ENCODE results near the gene TEKT3.

The TEKT3 gene

DNA sequence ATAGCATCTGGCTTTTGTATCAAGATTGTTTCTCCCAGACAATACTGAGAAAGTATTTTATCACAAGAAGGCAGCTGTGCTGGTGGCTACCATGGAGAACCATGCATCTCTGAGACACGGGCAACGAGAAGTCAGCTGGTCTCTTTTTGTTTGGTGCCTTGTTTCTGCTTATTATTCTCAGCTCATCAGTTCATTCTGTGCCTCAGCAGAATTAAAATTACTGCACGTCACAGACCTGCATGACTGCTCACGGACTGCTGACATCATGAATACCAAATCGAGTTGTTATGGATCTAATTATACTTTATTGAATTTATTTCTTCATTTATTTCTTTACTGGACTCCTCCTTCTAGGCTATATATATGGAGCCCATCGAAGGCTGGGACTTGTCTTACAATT is 57.3 kb downstream of the TEKT3 start:
- TF ChIP-seq, protein P1, sequence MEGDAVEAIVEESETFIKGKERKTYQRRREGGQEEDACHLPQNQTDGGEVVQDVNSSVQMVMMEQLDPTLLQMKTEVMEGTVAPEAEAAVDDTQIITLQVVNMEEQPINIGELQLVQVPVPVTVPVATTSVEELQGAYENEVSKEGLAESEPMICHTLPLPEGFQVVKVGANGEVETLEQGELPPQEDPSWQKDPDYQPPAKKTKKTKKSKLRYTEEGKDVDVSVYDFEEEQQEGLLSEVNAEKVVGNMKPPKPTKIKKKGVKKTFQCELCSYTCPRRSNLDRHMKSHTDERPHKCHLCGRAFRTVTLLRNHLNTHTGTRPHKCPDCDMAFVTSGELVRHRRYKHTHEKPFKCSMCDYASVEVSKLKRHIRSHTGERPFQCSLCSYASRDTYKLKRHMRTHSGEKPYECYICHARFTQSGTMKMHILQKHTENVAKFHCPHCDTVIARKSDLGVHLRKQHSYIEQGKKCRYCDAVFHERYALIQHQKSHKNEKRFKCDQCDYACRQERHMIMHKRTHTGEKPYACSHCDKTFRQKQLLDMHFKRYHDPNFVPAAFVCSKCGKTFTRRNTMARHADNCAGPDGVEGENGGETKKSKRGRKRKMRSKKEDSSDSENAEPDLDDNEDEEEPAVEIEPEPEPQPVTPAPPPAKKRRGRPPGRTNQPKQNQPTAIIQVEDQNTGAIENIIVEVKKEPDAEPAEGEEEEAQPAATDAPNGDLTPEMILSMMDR (IDR thresholded peaks at IDR 0.05; ENCODE audit: low read depth, low read length, missing control alignments): no peak
- DNase-seq (ENCODE audit: extremely low read depth, low read depth): no peak

DNA sequence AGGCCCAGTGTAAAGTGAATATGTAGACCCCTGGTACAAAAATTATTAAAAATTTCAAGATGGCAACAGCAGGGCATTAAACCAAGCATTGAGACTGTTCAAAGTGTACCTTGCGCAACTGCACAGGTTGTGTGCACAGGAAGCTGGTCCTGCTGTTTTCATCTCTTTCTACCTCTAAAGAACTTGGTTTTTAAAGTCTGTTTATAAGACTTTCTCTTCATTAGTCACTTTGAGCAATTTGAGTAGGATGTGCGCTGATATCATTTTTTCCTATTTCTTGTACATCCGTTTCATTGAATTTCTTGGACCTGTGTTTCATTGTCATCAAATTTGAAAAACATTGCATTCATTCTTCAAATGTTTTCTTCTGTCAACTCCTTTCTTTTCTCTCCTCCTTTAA is 59.5 kb downstream of the TEKT3 start:
- TF ChIP-seq, protein P1 (IDR thresholded peaks at IDR 0.05; ENCODE audit: low read depth, low read length, missing control alignments): no peak
- no peak overlapping the region for H3K4me3 ChIP-seq (replicated peaks; ENCODE audit: low read depth, low read length)
- no peak for DNase-seq (ENCODE audit: extremely low read depth, low read depth)

More for the DNA sequence above, 57.3 kb downstream of the TEKT3 start:
- no peak overlapping the region for H3K4me3 ChIP-seq (replicated peaks; ENCODE audit: low read depth, low read length)

DNA sequence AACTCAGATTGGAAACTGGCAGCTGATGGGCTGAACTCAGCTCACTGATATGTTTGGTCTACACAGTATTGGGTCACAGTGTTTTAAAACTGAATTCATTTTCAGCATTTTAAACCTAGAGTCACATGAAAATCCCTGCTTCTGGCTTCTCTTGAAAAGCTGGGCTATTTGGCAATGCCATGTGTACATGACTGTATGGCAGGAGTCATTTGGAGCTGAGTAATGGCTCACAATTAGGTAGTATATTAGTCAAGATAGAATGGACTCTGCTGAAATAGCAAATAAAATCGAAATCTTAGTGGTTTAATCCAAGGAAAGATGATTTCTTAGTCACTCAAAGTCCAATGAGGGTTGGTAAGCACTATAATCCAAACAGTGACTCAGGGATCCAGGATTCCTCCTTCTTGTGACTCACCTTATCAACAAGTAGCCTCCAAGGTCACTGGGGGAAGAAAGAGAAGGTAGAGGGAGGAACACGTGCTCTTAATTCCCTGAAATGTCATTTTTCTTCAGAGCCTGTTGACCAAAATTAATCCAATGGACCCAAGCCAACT is 62.4 kb downstream of the TEKT3 start:
- DNase-seq (ENCODE audit: extremely low read depth, low read depth): no peak
- TF ChIP-seq, protein P1 (IDR thresholded peaks at IDR 0.05; ENCODE audit: low read depth, low read length, missing control alignments): no peak
- H3K4me3 ChIP-seq (replicated peaks; ENCODE audit: low read depth, low read length): no peak overlapping the region

DNA sequence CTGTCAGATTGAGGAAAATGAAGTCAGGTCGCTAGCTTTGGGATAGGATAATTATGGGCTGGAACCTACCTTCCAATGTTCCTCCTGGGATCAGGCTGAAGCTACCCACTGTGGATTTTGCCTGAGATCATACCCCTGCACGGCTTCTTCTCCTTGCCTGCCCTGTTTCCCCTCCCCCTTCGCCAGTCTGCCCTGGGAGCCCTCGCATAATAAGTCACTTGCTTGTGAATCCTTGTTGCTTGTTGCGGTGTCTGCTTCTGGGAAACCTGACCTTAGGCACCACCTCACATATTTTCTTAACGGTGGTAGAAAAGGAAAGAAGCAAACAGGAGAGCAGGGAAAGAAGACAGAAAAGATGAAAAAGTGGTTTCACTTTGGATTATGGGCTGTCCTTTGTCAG is 63.0 kb downstream of the TEKT3 start:
- DNase-seq (ENCODE audit: extremely low read depth, low read depth): no peak
- TF ChIP-seq, protein P1 (IDR thresholded peaks at IDR 0.05; ENCODE audit: low read depth, low read length, missing control alignments): no peak
- H3K4me3 ChIP-seq (replicated peaks; ENCODE audit: low read depth, low read length): no peak overlapping the region

DNA sequence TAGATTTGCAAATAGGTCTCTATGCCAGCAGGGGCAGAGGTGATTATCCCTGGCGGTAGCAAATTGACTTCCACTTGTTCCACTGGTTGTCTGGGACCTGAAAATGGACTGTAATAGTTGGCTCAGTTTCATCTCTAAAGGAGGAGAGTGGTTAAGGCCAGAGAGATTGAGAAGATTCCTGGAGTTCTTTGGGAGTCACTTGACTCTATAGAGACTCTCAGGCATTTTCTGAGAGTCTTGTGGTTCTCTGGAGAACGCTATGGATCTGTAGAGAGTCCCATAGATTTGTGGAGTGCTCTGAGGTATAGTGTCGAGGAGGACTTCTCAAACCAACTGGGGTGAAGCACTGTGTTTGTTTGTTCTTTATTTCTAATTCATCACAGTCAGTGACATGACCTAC is 67.4 kb downstream of the TEKT3 start:
- TF ChIP-seq, protein P1 (IDR thresholded peaks at IDR 0.05; ENCODE audit: low read depth, low read length, missing control alignments): no peak
- no peak for DNase-seq (ENCODE audit: extremely low read depth, low read depth)
- no peak overlapping the region for H3K4me3 ChIP-seq (replicated peaks; ENCODE audit: low read depth, low read length)

DNA sequence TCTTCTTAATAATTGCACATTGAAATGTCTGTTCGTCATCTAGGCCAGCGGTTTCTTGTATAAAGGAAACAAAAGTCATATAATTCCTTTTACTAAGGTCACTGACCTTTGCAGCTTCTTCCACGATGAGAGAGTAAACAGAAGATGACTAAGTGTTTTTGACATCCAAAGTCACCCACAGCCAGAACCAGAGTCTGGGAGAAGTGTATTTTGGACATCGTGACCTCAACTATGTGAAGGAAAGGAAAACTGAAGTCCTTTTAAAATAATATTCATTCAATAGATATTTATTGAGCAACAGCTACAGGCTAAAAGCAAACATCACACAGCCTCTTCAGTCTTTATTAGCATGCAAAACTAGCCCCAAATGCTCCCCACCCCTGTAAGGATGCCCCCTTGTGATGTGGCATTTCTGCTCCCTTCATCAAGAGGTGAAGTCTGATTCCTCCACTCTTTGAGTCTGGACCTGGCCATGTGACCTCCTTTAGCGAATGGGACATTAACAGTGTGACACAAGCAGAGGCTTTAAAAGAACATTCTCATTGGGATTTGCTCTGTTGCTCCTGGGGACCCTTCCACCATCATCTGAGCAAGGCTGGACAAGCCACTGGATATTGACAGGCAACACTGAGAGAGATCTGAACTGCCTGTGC is 68.1 kb downstream of the TEKT3 start:
- TF ChIP-seq, protein P1 (IDR thresholded peaks at IDR 0.05; ENCODE audit: low read depth, low read length, missing control alignments): no peak
- peak; percentile 73 for DNase-seq (ENCODE audit: extremely low read depth, low read depth)
- no peak overlapping the region for H3K4me3 ChIP-seq (replicated peaks; ENCODE audit: low read depth, low read length)

Data from HFF-Myc (cell line).